ENCODE results near the gene FAM13B.
"Not testable (repeated sequence)": the region's sequence is repeated elsewhere in the genome, so short reads cannot be mapped to it uniquely, and the experiment has no call there.

FAM13B gene

DNA sequence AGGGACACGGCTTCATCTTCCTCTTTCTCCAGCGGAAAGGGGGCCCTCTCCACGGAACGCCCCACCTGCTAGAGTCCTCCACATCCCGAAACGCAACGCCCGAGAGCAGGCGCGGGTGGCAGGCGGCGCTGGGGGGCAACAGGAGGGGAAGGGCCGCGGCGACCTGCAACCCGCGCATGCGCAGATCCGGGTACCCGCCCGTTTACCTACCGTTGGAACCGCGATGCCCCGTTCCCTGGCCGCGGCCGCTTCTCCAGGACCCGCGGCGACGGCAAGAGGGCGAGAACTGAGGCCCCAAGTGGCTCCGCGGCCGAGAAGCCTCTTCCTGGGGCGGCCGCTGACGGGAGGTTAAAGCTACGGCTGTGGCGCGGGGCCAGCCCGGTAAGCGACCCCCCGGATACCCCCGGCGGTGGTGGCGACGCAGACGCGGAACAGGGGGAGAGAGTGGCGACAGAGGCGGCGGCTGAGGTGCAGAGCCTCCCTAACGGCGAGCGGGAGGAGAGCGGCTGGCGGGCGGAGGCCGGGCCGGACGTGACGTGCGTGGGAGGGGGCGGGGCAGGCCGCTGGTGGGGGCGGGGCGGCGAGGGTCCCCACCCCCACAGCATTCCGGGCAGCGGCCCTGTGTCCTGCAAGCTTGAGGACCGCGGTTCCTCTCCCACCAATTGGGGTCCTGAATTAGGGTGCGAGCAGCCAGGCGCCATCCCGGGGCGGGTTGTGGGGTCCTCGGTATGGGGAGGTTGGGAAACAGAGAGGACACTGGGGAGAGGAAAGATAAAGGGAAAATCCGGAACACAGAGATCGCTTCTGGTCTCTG lies at the start of gene FAM13B:
Gene FAM13B (minus strand): TSS at position 508 of the 814 bp plus-strand sequence. CDS start 13,968 bp downstream, outside the sequence.
- FAIRE-seq = no peak

DNA sequence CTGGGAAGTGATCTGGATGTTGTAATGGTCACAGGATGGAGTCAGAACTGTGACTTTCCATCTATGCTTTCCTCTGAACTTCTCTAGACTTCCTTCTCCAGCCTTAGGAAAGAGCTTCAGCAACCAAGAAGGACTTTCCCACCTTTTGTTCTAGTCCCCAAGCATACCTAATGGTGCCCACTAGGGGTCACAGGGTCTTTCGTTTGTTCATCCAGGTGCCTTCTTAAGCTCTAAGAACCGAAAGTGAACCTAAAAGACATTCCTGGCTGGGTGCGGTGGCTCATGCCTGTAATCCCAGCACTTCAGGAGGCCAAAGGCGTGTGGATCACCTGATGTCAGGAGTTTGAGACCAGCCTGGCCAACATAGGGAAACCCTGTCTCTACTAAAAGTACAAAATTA lies 49.2 kb upstream of the FAM13B start:
- no peak for FAIRE-seq

DNA sequence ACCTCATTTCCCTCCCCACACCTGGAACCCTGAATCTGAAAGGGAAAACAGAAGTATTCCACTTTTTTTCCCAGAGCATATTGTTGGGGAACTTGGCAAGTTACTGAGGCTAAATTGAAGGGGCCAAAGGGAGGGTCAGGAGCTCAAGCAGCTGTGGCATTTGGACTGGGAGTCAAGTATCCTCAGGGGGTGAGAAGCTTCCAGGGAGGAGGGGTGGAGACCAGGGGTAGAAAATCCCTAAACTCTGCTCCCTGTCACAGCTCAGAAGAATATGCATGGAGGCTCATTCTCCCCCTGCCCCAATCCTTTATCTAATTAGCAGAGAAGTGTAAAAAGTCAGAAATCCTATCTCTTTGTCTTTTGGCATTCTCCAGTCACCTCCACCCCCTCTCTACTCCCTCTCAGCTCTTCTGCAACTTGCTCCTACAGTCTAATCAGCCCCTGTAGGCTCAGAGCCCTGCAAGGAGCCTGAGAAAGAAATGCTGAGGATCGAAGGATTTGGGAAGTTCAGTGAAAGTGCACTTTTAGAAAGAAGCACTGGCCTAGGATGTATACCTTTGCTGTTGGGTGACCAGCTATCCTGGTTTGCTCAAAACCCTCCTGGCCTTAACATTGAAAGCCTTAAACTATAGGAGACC lies 45.2 kb upstream of the FAM13B start:
- FAIRE-seq = no peak

DNA sequence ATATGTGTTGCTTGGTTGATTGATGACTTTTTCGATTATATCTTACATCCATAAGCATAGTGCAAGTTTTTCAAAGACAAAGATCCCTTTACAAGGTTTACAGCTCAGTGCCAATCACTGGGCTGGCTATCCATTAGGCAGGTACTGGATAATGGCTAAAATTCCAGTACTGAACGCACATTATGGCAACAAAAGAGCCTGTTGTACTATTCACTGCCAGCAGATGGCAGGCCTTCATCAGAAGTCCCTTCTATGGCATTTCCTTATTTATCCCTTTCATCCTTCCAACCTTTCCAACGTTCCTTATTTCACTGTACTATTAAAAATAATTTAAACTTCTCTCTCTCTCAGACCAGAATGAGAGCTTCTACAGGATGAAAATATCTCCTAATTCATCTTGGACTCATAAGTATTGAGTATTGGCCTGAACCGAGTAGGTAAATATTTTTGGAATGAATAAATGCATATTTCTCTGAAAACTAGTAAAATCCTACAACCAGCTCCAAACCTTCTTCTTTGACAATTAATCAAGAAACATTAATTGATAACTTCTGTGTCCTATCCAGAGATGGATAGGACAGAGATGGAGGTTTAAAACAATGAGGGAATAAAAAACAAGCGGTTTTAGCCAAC lies 44.3 kb upstream of the FAM13B start:
- no peak for FAIRE-seq

DNA sequence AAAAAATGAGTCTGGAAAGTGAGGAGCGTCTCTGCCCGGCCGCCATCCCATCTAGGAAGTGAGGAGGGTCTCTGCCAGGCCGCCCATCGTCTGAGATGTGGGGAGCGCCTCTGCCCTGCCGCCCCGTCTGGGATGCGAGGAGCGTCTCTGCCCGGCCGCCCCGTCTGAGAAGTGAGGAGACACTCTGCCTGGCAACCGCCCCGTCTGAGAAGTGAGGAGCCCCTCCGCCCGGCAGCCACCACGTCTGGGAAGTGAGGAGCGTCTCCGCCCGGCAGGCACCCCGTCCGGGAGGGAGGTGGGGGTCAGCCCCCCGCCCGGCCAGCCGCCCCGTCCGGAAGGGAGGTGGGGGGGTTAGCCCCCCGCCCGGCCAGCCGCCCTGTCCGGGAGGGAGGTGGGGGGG lies 37.1 kb upstream of the FAM13B start:
- not testable (repeated sequence) for FAIRE-seq

DNA sequence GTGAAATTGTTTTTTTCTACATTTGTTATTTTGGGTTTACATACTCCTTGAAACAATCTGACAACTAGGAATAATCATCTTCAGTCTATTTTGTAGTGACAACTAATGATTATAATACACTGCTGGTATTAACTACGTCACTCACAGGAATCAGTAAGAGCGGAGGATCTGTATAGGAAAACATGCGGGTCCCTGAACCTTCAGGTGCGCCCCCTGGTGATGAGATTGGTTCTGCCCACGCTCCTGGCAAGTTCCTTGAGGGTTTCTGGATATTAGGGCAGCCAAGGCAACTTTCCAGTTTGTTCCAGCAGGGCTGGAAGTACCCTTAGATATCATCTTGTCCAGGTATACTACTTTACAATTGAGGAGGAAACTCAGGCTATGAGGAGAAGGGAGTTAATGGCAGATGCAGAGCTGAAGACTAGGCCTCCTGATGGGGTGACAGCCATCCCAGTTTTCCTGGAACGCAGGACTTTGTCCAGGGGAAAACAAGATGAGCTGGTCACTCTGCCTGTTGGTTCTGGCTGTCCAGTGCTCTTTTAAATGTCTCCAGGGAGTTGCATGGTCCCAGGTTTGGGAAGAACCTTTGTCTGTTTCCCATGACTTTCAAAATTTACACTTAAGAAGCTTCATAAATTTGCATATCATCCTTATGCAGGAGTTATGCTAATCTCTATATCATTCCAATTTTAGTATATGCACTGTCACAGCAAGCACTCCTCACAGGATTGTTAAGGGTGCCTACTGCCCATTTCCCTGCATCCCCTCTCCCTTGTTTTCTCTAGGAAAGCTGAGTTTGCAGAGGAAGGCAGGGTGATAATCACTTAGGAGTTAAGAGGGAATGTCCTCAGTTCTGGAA lies 36.1 kb upstream of the FAM13B start:
- FAIRE-seq = no peak

DNA sequence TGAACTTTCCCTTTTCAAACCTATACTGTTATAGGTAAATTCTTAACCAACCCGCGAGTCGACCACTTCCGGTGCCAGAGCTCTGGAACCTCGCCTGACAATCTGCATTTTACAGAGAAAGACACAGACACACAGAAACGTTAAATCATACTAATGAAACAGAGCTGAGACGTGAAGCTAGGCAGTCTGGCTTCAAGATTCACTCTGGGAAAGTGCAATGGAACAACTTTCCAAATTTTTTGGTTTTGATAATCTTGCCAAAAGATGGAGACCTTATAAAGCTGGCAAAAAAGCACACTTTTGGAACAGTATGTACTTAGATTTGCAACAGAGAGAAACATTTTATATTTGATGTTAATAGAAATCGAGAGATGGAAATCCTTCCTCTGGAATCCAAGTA lies 35.1 kb upstream of the FAM13B start:
- no peak for FAIRE-seq

DNA sequence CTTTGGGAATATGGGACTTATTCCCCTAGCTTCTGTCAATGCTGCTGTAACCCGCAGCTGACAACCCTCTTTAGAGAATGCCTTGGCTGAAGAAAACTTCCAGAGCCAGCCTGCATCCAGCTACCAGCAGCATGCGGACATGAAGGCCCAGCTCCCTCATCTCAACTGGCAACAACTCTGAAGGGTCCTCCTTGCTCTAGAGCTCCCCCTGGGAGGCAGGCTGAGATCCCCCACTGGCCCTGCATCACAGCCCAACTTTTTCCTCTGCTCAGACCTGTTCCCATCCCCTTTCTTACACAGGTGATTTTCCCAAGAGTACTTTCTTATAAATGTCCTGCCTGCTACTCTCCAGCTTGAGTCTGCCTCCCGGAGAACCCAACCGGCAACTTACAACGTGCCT lies 32.2 kb upstream of the FAM13B start:
- no peak for FAIRE-seq

DNA sequence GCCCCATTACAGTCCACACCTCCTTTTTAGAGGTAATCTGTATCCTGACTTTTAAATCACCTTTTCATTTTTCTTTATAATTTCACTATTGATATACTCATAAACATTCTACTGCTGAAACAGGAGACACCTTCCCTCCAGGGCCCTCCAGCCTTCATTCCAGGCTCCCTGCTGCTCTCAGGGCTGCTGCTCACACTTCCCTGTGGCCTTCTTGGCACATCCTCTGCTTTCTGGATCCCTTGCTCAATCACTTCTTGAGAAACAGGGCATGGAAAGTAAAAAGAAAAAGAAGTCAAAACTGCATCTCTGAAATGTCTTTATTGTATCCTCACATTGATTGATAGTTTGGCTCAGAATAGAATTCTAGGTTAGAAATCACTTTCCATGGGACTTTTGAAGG lies 31.6 kb upstream of the FAM13B start:
- no peak for FAIRE-seq

DNA sequence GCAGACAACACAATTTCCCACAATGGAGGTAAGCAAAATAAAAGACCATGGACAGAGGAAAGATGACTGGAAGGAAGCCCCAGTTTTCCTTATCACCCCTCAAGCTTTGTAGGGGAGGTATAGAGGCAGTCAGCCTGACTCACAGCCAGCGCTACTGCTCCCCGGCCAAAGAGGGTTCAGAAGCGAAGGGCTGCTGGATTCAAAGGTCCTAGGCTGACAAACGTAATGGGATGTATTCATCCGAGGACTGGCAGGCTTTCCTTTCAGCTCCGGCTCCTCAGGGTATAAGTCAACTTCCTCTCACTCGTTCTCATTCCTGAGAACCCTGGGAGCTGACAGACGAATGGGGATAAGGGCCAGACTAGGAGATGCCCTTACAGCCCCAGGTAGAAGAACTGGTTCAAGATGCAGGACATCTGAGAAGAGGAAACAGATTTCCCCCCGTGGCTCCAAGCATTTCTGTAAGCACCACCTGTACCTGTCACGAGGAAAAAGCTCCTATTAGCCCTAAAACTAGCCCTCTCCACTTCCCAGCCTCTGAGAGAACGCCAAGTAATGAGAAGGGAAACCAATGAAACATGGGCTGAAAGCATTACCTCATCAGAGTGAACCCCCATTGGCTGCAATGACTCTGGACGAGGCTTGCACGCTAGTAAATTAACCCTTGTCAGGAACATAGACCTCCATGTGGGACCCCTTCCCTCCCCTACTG lies 22.1 kb upstream of the FAM13B start:
- no peak for FAIRE-seq

DNA sequence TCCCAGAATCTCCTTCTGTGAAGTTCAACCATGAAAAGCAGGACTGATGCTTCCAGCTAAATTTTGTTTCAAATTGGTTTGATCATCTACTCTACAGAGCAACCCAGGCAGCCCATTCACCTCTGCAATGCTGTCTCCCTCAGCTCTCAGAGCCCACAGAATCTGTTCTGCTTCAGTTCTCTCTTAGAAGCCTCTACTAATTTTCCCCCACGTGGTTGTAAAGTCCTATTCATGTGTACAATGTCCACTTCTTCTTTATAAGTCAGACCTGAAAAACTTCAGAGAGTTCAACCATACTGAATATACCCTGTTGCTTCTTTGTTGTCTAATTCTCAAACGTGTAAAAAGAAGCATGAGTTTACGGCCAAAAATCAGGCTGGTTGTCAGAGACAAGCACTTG lies 21.3 kb upstream of the FAM13B start:
- FAIRE-seq = no peak

DNA sequence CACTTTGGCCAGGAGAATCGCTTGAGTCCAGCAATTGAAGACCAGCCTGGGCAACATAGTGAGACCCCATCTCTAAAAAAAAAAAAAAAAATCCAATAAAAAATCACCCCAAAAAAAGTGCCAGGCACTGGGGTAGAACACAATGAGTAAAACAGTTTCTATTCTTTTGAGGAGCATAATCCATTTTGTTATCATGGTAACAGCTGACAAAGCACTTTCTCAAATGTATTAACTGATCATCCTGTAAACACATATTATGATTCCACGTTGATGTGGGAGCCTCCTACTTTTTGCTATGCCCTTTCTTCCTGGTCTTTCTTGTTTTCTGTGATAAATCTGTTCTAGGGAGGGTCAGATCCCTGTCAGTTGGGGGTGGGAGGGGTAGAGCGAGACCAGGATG lies 20.7 kb upstream of the FAM13B start:
- FAIRE-seq = no peak

DNA sequence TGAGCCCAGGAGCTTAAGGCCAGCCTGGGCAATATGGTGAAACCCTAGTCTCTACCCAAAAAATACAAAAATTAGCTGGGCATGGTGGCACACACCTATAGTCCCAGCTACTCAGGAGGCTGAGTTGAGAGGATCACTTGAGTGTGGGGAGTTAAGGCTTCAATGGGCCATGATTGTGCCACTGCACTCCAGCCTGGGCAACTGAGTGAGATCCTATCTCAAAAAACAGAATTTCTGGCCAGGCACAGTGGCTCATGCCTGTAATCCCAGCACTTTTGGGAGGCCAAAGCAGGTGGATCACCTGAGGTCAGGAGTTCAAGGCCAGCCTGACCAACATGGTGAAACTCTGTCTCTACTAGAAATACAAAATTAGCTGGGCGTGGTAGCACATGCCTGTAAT lies 19.8 kb upstream of the FAM13B start:
- not testable (repeated sequence) for FAIRE-seq

DNA sequence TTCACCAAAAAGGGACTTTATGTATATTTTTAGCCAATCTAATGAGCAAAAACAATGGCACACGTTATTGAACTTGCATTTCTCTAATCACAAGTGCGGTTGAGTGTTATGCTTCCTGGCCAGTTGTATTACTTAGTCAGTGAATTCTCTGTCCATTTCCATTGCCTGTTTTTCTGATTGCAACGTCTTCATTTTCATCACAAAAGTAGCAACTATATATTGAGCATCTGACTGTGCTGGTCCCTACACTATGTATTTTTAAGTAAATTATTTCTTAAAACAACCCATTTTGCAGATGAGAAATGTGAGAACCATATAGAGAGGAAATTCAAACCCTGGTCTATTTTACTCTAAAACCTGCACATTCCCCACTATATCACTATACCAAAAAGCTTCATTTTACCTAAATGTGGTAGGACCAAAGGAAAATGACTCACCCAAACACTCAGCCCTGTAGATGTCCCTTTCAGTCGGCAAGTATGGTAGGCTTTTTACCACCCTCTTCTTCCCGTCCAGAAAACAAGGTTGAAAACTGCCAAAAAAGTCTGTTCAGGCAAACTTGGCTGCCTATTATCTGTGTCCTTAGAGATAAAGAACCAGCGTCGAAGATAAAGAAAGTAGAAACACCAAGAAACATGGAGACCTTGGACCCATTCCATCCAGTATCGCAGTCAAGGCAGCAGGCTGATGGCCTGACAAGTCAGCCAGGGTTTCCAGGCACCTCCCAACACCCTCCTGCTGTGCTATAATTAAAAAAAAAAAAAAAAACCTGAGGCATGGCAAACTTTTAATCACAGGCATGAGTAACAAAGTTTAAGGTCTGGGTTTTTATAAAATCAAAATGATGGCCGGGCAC lies 18.8 kb upstream of the FAM13B start:
- FAIRE-seq = no peak

DNA sequence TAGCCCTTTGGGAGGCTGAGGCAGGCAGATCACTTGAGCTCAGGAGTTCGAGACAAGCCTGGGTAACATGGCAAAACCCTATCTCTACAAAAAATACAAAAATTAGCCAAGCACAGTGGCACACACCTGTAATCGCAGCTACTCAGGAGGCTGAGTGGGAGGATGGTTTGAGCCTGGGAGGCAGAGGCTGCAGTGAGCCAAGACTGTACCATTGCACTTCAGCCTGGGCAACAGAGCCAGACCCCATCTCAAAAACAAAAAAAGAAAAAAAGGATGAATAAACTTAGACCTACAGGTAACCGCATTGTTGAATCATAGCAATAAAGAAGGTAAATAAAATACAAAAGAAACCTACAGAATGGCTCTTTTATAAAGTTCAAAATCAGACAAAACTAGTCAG lies 12.4 kb upstream of the FAM13B start:
- not testable (repeated sequence) for FAIRE-seq

DNA sequence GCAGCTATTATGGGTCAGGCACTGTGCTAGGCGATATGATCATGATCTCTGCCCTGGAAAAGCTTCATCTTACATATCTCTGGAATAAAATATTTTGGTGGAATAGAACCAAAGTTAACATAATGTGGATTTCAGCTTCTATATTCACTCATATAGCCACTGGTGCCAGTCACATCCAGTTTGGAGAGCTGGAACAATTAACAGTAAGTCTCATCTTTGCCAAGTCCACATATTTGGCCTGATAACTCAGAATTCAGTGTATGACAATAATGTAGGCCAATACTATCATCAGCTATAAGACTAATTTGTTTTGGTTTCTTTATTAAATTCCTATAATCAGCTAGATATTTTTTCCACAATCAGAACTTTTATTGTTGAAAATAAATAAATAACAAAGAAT lies 5.9 kb upstream of the FAM13B start:
- no peak for FAIRE-seq

DNA sequence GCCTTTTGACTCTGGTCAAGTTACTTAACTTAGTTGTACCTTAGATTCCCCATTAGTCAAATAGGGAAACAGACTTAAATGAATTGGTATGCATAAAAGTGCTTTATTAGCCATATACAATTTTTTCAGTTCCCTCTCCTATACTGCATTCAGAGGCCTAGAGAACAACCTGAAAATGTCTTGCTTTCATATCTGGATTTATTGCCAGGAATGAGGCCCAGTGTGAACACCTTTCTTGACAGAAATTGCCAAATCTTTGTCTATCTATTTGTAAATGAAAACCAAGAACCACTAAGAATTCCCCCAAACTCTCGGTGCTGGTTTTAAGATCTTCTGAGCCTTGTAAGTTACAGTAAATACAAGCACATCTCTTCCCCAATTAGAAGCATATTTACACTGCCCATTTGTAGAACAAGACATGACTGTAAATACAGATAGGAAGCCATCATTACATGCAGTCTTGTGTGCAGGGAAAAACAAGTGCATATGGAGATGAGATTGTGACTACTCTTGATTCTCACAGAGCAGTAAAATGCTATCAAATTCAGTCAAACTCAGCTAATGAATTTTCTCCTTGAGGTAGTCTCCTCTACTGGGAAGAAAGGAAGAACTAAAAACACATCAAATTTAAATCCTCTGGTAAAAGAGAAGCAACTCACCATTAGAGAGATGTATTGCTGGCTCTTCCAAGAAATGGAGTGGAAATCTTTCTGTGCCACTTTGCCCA lies 5.2 kb upstream of the FAM13B start:
- FAIRE-seq = no peak

DNA sequence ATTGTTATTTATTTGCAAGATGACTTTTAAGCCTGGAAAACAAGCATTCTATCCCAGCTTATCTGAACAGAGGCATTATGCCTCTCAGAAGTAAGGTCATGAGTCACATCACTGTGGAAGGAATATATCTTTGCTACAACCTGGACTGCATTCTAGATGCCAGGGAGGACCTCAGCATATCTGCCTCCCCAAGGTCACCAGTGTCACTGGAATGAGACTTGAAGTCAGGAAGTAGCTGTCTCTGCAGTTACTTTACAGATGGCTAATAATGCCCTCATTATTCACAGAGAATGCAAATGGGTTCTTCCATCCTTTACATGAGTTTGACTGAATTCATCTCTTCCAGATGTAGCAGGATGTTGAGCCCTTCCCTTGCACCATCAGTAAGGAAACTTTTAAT lies 4.4 kb upstream of the FAM13B start:
- no peak for FAIRE-seq

DNA sequence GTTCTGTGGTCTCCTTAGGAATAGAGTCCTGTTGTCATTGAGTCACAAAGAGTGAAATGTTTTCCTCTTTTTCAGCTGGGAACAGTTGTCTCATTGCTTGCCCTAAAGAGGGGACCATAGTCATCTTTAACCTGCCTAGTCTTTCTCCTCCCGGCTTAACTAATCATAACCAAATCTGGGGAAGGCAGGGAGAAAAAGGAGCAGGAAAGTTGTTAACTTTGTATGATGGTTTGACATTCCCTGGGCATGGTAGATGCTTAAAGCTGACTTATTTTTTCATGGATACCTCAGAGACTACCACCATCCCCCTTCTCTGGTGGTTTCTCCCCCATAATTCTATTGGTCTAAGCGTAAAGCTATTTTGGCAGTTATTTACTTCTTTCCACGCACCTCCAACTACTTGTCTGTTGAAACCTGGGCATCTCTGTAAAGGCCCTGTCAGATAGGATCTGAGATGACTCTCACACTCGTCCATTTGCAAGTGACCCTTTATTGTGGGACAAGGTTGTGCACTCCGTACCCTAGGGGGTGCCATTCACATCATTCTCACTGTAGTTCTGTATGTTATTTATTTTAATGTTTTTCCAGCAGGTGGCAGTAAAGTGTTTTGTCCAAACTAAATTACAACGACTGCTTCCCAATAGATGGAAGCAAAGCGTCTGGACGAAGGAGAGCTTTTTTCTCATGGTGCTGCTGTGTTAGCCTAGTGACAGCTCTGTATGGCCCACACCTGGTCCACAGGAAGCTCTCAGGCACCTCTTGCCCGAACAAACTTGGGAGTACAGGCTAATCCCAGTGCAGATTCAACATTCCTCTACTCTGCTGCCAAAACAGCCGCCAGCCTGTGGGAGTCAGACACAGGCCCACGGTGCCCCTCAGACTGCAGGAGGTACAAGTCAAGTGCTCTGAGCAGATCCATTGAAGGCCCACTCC lies 3.0 kb upstream of the FAM13B start:
- peak; percentile 18 for FAIRE-seq

Data from colon (tissue), 2 donors.